ENCODE results near the gene PRPF40A.

DNA sequence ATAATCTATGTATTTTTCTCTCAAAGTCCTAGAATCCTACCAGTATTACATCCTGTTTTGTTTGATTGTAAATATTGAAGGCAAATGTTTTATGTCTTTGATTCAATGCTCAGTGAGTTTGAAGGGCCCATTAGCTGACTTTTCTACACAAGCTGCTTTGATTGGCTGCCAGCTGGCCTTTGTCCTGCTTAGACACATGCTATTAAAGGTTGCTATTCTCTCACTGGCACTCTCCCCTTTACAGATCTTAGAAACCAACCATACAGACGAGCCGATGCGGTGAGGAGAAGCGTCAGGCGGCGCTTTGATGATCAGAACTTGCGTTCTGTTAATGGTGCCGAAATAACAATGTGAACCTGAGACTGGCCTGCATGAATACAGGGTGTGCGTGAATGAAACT, 69.7 kb downstream of the PRPF40A start:
- TF ChIP-seq POLR2AphosphoS5 (IDR thresholded peaks at IDR 0.05; ENCODE audit: control insufficient read depth, insufficient read depth, low read depth, low read length) (no peak), MYC (IDR thresholded peaks at IDR 0.05; ENCODE audit: low read depth, low read length) (no peak), MYC (CRISPR knock-in tag; IDR thresholded peaks at IDR 0.05; ENCODE audit: borderline replicate concordance, low read depth) (no peak)
